ENCODE results near the gene PECR. TPM values are rescaled to one million over a fixed set of nuclear protein-coding genes. Genes with fewer than 3 reads are reported as not detected.

The PECR gene
- total and polyA plus RNA-seq, 2 of the 13 experiments (the other 11 are each of a cell fraction or from before 2014, with no cell fraction given) = 151 to 153 TPM

DNA sequence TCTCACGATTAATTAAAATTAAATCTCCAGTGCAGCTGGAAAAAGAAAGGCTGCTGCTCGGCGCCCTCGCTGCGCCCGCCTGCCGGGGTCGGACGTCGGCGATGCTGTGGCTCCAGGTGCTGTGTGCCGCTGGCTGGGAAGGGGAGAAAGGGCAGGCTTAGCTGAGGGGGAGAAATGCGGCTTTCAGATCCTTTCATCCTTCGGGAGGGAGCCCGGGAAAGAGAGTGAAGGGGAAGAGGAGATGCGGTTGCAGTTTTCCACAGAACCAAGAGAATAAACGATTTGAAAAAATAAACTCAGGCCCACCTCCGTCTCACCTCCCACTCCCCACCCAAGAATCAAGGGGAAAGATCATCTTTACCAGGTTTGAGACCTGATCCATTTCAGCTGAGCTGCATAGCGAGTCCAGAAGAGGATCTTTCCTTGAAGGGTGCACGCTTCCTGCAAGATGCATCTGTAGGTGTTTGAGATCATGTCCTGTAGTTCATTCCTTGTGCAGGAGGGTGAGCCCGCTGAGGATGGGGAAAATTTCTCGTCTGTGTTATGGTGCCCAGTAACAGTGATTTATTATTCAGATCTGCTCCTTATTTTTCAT, 605 bp upstream of the PECR start (continued):
- TF ChIP-seq, protein P1, sequence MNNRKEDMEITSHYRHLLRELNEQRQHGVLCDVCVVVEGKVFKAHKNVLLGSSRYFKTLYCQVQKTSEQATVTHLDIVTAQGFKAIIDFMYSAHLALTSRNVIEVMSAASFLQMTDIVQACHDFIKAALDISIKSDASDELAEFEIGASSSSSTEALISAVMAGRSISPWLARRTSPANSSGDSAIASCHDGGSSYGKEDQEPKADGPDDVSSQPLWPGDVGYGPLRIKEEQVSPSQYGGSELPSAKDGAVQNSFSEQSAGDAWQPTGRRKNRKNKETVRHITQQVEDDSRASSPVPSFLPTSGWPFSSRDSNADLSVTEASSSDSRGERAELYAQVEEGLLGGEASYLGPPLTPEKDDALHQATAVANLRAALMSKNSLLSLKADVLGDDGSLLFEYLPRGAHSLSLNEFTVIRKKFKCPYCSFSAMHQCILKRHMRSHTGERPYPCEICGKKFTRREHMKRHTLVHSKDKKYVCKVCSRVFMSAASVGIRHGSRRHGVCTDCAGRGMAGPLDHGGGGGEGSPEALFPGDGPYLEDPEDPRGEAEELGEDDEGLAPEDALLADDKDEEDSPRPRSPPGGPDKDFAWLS (CRISPR knock-in tag; IDR thresholded peaks at IDR 0.05; ENCODE audit: borderline replicate concordance) = no peak
- TF ChIP-seq ZNF24 (IDR thresholded peaks at IDR 0.05) (no peak), ZKSCAN1 (IDR thresholded peaks at IDR 0.05; ENCODE audit: low read length) (no peak), RAD51 (IDR thresholded peaks at IDR 0.05; ENCODE audit: borderline replicate concordance) (no peak), ZNF883 (CRISPR knock-in tag; IDR thresholded peaks at IDR 0.05; ENCODE audit: not compliant biosample characterization) (no peak), ZNF616 (CRISPR knock-in tag; IDR thresholded peaks at IDR 0.05; ENCODE audit: low read depth) (no peak), PCBP2 (optimal IDR thresholded peaks at IDR 0.05; ENCODE audit: low read depth, low read length, poor library complexity, severe bottlenecking) (peak; percentile 57), POLR2AphosphoS2 (IDR thresholded peaks at IDR 0.05; ENCODE audit: low read depth, low read length) (no peak), GFI1 (CRISPR knock-in tag; IDR thresholded peaks at IDR 0.05; ENCODE audit: borderline replicate concordance) (peak; percentile 3; the same call in 1 of the 2 replicates), GLI4 (CRISPR knock-in tag; IDR thresholded peaks at IDR 0.05; ENCODE audit: borderline replicate concordance) (no peak), ZNF3 (CRISPR knock-in tag; IDR thresholded peaks at IDR 0.05) (no peak), ZSCAN12 (CRISPR knock-in tag; IDR thresholded peaks at IDR 0.05) (no peak), TARDBP (CRISPR knock-in tag; IDR thresholded peaks at IDR 0.05) (no peak), CEBPG (CRISPR knock-in tag; IDR thresholded peaks at IDR 0.05) (0 out of 2 replicates have a peak, but pooled peaks have one; percentile 1), ZNF747 (CRISPR knock-in tag; IDR thresholded peaks at IDR 0.05; ENCODE audit: borderline replicate concordance) (no peak), TP53 (CRISPR knock-in tag; conservative IDR thresholded peaks at IDR 0.05) (no peak), MED13 (CRISPR knock-in tag; IDR thresholded peaks at IDR 0.05) (no peak), ZNF850 (CRISPR knock-in tag; conservative IDR thresholded peaks at IDR 0.05) (no peak), ZNF44 (CRISPR knock-in tag; IDR thresholded peaks at IDR 0.05) (no peak), ZNF317 (CRISPR knock-in tag; IDR thresholded peaks at IDR 0.05) (0 out of 2 replicates have a peak, but pooled peaks have one; percentile 19), ZNF17 (CRISPR knock-in tag; IDR thresholded peaks at IDR 0.05) (0 out of 2 replicates have a peak, but pooled peaks have one; percentile 12)
- TF ChIP-seq, protein P2, sequence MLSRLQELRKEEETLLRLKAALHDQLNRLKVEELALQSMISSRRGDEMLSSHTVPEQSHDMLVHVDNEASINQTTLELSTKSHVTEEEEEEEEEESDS (CRISPR knock-in tag; IDR thresholded peaks at IDR 0.05; ENCODE audit: borderline replicate concordance) = no peak
- TF ChIP-seq, protein P3, sequence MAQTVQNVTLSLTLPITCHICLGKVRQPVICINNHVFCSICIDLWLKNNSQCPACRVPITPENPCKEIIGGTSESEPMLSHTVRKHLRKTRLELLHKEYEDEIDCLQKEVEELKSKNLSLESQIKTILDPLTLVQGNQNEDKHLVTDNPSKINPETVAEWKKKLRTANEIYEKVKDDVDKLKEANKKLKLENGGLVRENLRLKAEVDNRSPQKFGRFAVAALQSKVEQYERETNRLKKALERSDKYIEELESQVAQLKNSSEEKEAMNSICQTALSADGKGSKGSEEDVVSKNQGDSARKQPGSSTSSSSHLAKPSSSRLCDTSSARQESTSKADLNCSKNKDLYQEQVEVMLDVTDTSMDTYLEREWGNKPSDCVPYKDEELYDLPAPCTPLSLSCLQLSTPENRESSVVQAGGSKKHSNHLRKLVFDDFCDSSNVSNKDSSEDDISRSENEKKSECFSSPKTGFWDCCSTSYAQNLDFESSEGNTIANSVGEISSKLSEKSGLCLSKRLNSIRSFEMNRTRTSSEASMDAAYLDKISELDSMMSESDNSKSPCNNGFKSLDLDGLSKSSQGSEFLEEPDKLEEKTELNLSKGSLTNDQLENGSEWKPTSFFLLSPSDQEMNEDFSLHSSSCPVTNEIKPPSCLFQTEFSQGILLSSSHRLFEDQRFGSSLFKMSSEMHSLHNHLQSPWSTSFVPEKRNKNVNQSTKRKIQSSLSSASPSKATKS (CRISPR knock-in tag; IDR thresholded peaks at IDR 0.05) = no peak; the same call in 1 of the 2 replicates
- TF ChIP-seq, protein P4, sequence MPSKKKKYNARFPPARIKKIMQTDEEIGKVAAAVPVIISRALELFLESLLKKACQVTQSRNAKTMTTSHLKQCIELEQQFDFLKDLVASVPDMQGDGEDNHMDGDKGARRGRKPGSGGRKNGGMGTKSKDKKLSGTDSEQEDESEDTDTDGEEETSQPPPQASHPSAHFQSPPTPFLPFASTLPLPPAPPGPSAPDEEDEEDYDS (CRISPR knock-in tag; IDR thresholded peaks at IDR 0.05) = no peak
- TF ChIP-seq, protein P5, sequence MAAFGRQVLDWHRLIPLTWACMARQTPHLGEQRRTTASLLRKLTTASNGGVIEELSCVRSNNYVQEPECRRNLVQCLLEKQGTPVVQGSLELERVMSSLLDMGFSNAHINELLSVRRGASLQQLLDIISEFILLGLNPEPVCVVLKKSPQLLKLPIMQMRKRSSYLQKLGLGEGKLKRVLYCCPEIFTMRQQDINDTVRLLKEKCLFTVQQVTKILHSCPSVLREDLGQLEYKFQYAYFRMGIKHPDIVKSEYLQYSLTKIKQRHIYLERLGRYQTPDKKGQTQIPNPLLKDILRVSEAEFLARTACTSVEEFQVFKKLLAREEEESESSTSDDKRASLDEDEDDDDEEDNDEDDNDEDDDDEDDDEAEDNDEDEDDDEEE (CRISPR knock-in tag; IDR thresholded peaks at IDR 0.05) = no peak
